NCI-H1436 treated with DMSO at 0.1 percent for 48 hours (cell line): Measurements from ENCODE around the gene TMEM205.

Source experiments
- DNase-seq: peaks from one replicate; lab custom pipeline; 2025; lab: John Stamatoyannopoulos, UW

Gene TMEM205

DNA sequence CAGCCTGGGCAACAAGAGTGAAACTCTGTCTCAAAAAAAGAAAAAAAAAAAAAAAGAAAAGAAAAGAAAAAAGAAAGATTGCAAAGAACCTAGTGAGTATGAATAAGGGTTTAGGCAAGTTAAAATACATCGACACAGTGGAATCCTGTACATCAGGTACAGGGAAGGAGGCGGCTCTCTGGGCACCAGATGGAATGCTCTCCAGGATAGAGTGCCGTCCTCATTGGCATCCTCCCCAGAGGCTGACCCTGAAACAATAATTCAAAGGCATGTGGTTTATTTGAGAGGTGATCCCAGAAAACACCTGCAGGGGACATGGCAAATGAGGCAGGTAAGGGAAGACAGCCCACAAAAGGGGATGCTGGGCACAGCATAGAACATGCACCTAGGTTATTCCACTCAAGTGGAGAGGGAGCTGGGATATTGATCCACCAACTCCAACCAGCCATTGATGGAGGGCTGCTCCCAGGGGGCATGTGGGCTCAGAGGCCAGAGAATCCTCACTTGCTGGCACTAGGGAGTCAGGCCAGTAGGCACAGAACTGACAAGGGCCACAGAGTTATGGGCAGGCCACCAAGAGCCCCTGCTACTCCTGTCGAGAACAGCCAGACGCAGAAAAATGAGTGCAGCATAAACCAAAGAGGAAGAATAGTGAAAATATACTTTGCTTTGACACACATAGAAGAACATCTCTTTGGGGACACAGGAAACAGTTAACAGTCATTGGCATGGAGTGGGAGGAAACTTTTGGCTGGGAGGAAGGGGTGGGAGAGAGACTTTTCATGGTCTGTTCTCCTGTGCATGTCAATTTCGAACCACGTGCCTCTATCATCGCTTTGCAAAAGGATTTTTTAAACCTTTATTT, 45.9 kb downstream of the TMEM205 start:
- DNase-seq, result no peak

- no peak for DNase-seq
Measured at GRCh38 chr19:11296264-11296663, 49.8 kb downstream of the TMEM205 start.

- DNase-seq, result no peak
Measured at GRCh38 chr19:11295665-11296245, 50.3 kb downstream of the TMEM205 start, which contains the start of gene TSPAN16. Gene TSPAN16, plus strand, starts transcription at chr19:11296160. Its CDS starts 138 bp downstream, at chr19:11296298.

- no peak for DNase-seq
Measured at GRCh38 chr19:11295180-11295579, 50.9 kb downstream of the TMEM205 start.

- DNase-seq, result peak; percentile 37
Measured at GRCh38 chr19:11293433-11294389, 52.4 kb downstream of the TMEM205 start.
